Measurements from ENCODE around the gene PLA2G6. TPM values are rescaled to one million over a fixed set of nuclear protein-coding genes. Genes with fewer than 3 reads are reported as not detected.
"Not testable (repeated sequence)": the region's sequence is repeated elsewhere in the genome, so short reads cannot be mapped to it uniquely, and the experiment has no call there.

PLA2G6 gene
- total and polyA plus RNA-seq, 12 donors: 6.9 to 324 (median 72.6) TPM

- Histone ChIP-seq H3K9me3 (replicated peaks in 1 of 3) (no peaks in the 10 kb centered on the region), H3K4me1 (replicated peaks in 1 of 2) (peaks cover 24 to 29% of the 10 kb centered on the region in 2 donors), H3K27me3 (no peaks in the 10 kb centered on the region), H3K4me3 (no peak overlapping the region), H3K36me3 (replicated peaks in 1 of 2) (no peaks in the 10 kb centered on the region), H3K27ac (peak overlapping the region; percentile 8 to 93 (median 89))
- intact Hi-C loops (cut with DNase I): no loop called here
- 42 to 60% (median 46%) methylated on average over 14 to 15 of the region's 15 CpGs for WGBS, 4 donors
- DNase-seq: peak; percentile 60 to 91 (median 82)
- TF ChIP-seq CTCF (IDR thresholded peaks at IDR 0.05): no peak
- TF ChIP-seq POLR2A (IDR thresholded peaks at IDR 0.05): peak in 1 of 2 donors; percentile 69
Observed at GRCh38 chr22:38177926-38178604, 3.6 kb downstream of the PLA2G6 start.

- intact Hi-C loops (cut with DNase I); H3K36me3 ChIP-seq (replicated peaks in 1 of 2); DNase-seq; H3K9me3 ChIP-seq (replicated peaks in 1 of 3); H3K4me3 ChIP-seq; H3K27me3 ChIP-seq: not testable (repeated sequence)
- Histone ChIP-seq H3K27ac (peak overlapping the region in 4 of 5 donors; percentile 57 to 93 (median 91)), H3K4me1 (replicated peaks in 1 of 2) (peaks cover 24 to 34% of the 10 kb centered on the region in 2 donors)
- WGBS, 4 donors: 64 to 83% (median 69%) methylated on average over 9 of the region's 9 CpGs
Observed at GRCh38 chr22:38177571-38177925, 4.1 kb downstream of the PLA2G6 start.

- intact Hi-C loops (cut with DNase I): no loop called here
- Histone ChIP-seq H3K27ac (peak overlapping the region in 3 of 5 donors; percentile 14 to 93 (median 89)), H3K4me1 (replicated peaks in 1 of 2) (peaks cover 23 to 37% of the 10 kb centered on the region in 2 donors)
Observed at GRCh38 chr22:38177044-38177443, 4.6 kb downstream of the PLA2G6 start.

GRCh38 chr22:38176170-38176741 is 5.4 kb downstream of the PLA2G6 start:
- WGBS, 4 donors: 40 to 66% (median 47%) methylated on average over 12 to 14 of the region's 14 CpGs
- intact Hi-C loops (cut with DNase I): no loop called here
- DNase-seq: peak; percentile 68 to 92 (median 74)
- peak overlapping the region in 3 of 5 donors; percentile 3 to 89 (median 80) for H3K27ac ChIP-seq
- H3K4me1 ChIP-seq (replicated peaks in 1 of 2): peaks cover 22 to 37% of the 10 kb centered on the region in 2 donors
- no peaks in the 10 kb centered on the region for H3K36me3 ChIP-seq (replicated peaks in 1 of 2)
- no peak overlapping the region for H3K4me3 ChIP-seq
- no peak for TF ChIP-seq CTCF (IDR thresholded peaks at IDR 0.05)
- TF ChIP-seq POLR2A (IDR thresholded peaks at IDR 0.05): no peak
- no peaks in the 10 kb centered on the region for H3K9me3 ChIP-seq (replicated peaks in 1 of 3)
- H3K27me3 ChIP-seq: no peaks in the 10 kb centered on the region

More at GRCh38 chr22:38177044-38177443, 4.6 kb downstream of the PLA2G6 start:
- peak in 2 of 7 donors; percentile 13 to 16 for DNase-seq
- Histone ChIP-seq H3K4me3 (no peak overlapping the region), H3K9me3 (replicated peaks in 1 of 3) (no peaks in the 10 kb centered on the region), H3K36me3 (replicated peaks in 1 of 2) (no peaks in the 10 kb centered on the region), H3K27me3 (no peaks in the 10 kb centered on the region)
- 95 to 98% (median 97%) methylated on average over 3 to 4 of the region's 4 CpGs for WGBS, 4 donors
- no peak for TF ChIP-seq CTCF (IDR thresholded peaks at IDR 0.05)
- TF ChIP-seq POLR2A (IDR thresholded peaks at IDR 0.05): no peak

Measured in adrenal gland (tissue), 12 donors.